PC-3 (cell line): ENCODE measurements around the gene PRICKLE2. TPM values are rescaled to one million over a fixed set of nuclear protein-coding genes. Genes with fewer than 3 reads are reported as not detected.

Experiments
- ATAC-seq: fragments of 200-7000 bp; cut with Tn5 transposase; 2 replicates; pipeline ENCODE4 v1.9.1; 2020; ENCODE audit warnings: mild to moderate bottlenecking, moderate library complexity
- BruUV-seq: library from RNA; stranded (reverse); fragments of 400-500 nt; replicated peaks from 2 replicates; lab custom pipeline; 2021; lab: Mats Ljungman, UMichigan
- CTCF ChIA-PET: fragments of 300-600 bp; sonication (Branson Sonifier 250); formaldehyde crosslinking; loops from one replicate; lab custom pipeline; 2022; ENCODE audit warnings: antibody characterized with exemption; lab: Charles Lee
- POLR2A ChIA-PET: fragments of 300-600 bp; sonication (Branson Sonifier 250); formaldehyde crosslinking; loops from one replicate; lab custom pipeline; 2022; ENCODE audit warnings: antibody characterized with exemption; ENCODE audit not compliant: unreplicated experiment; lab: Charles Lee
- DNase-seq: peaks from one replicate; pipeline ENCODE4 v3.0.0-alpha.2; 2015
- H2AFZ ChIP-seq: fragments of 300-600 bp; sonication (generic); 2 replicates; pipeline ENCODE4 v1.6.0; 2016; ENCODE audit warnings: antibody characterized with exemption, low read length
- H3F3A ChIP-seq: fragments of 300-600 bp; sonication (generic); one replicate; pipeline ENCODE4 v1.6.0; 2017; ENCODE audit warnings: antibody characterized with exemption, low read length, control low read depth, mild to moderate bottlenecking; ENCODE audit not compliant: unreplicated experiment
- H3K27ac ChIP-seq: fragments of 300-600 bp; sonication (generic); 2 replicates; pipeline ENCODE4 v1.5.1; 2016; ENCODE audit warnings: mild to moderate bottlenecking, low read length
- H3K27me3 ChIP-seq: fragments of 300-600 bp; sonication (generic); 2 replicates; pipeline ENCODE4 v1.6.1; 2016; ENCODE audit warnings: low read length, mixed read lengths
- H3K36me3 ChIP-seq: fragments of 300-600 bp; sonication (generic); 2 replicates; pipeline ENCODE4 v1.6.1; 2016; ENCODE audit warnings: low read depth, mixed run types, low read length, mixed read lengths
- H3K4me1 ChIP-seq: fragments of 300-600 bp; sonication (generic); 2 replicates; pipeline ENCODE4 v1.5.1; 2016; ENCODE audit warnings: low read length; ENCODE audit not compliant: insufficient read depth
- H3K4me2 ChIP-seq: fragments of 300-600 bp; sonication (generic); 2 replicates; pipeline ENCODE4 v1.6.0; 2016; ENCODE audit warnings: low read length
- H3K4me3 ChIP-seq: fragments of 300-600 bp; sonication (generic); 2 replicates; pipeline ENCODE4 v1.5.1; 2016; ENCODE audit warnings: mild to moderate bottlenecking, low read length, mixed read lengths
- H3K79me2 ChIP-seq: fragments of 300-600 bp; sonication (generic); 2 replicates; pipeline ENCODE4 v1.6.1; 2017; ENCODE audit warnings: low read length, mixed read lengths
- H3K9ac ChIP-seq: fragments of 300-600 bp; sonication (generic); 2 replicates; pipeline ENCODE4 v1.6.0; 2016; ENCODE audit warnings: mild to moderate bottlenecking, low read length
- H3K9me2 ChIP-seq: fragments of 300-600 bp; sonication (generic); replicated peaks from 2 replicates; pipeline ENCODE4 v1.6.1; 2016; ENCODE audit warnings: mixed run types, low read length, mixed read lengths
- H3K9me3 ChIP-seq: fragments of 300-600 bp; sonication (generic); 2 replicates; pipeline ENCODE4 v1.6.1; 2016; ENCODE audit warnings: low read length, mixed read lengths
- H4K20me1 ChIP-seq: fragments of 300-600 bp; sonication (generic); 2 replicates; pipeline ENCODE4 v1.6.1; 2016; ENCODE audit warnings: low read length, mixed read lengths
- EZH2 ChIP-seq: fragments of 300-600 bp; sonication (generic); IDR thresholded peaks from one replicate; pipeline ENCODE4 v1.6.1; 2017; ENCODE audit warnings: antibody characterized with exemption, mild to moderate bottlenecking, low read length; ENCODE audit not compliant: unreplicated experiment
- EZH2phosphoT487 ChIP-seq: fragments of 300-600 bp; sonication (generic); IDR thresholded peaks from 2 replicates; pipeline ENCODE4 v1.6.1; 2018; ENCODE audit warnings: mild to moderate bottlenecking, antibody characterized with exemption, low read length, borderline replicate concordance
- intact Hi-C: fragments of 100-400 bp; cut with micrococcal nuclease; formaldehyde crosslinking; loops from 2 replicates; pipeline ENCODE4 v1.9.0; 2023
- total RNA-seq: library from RNA; depleted of rRNA; stranded (reverse); fragments of >200 nt; gene quantifications from 2 replicates; pipeline ENCODE4 v1.2.3, GENCODE V29; 2014
- TF ChIP-seq, protein P1 (sequence below): fragments of 300-600 bp; sonication (generic); conservative IDR thresholded peaks from 2 replicates; pipeline ENCODE4 v1.5.1; 2017; ENCODE audit warnings: antibody characterized with exemption, low read depth, mild to moderate bottlenecking, low read length

Gene PRICKLE2
- total RNA-seq, 1 experiment from 2014 or later, result 1.8 TPM

DNA sequence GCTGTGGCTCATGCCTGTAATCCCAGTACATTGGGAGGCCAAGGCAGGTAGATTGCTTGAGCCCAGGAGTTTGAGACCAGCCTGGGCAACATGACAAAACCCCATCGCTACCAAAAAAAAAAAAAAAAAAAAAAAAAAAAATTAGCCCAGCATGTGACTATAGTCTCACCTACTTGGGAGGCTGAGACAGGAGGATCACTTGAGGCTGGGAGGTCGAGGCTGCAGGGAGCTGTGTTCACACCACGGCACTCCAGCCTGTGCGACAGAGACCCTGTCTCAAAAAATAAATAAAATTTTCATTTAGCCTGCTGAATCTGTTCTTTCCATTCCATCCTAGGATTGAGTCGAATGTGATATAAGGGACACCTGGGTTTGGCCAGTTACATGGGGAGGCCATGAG lies 14.6 kb upstream of the PRICKLE2 start:
- Histone ChIP-seq H3K4me1 (peaks cover 5% of the 10 kb centered on the region; the same call in 1 of the 2 replicates), H3K9ac (no peak overlapping the region), H3K9me2 (no peaks in the 10 kb centered on the region), H3K4me3 (no peak overlapping the region), H3K36me3 (no peaks in the 10 kb centered on the region), H3K27me3 (no peaks in the 10 kb centered on the region), H4K20me1 (no peaks in the 10 kb centered on the region), H3K27ac (no peak overlapping the region), H3K79me2 (no peaks in the 10 kb centered on the region), H2AFZ (no peak overlapping the region), H3K4me2 (no peak overlapping the region), H3F3A (no peaks in the 10 kb centered on the region), H3K9me3 (no peaks in the 10 kb centered on the region)
- no peak for TF ChIP-seq EZH2
- TF ChIP-seq EZH2phosphoT487, result no peak
- TF ChIP-seq, protein P1, sequence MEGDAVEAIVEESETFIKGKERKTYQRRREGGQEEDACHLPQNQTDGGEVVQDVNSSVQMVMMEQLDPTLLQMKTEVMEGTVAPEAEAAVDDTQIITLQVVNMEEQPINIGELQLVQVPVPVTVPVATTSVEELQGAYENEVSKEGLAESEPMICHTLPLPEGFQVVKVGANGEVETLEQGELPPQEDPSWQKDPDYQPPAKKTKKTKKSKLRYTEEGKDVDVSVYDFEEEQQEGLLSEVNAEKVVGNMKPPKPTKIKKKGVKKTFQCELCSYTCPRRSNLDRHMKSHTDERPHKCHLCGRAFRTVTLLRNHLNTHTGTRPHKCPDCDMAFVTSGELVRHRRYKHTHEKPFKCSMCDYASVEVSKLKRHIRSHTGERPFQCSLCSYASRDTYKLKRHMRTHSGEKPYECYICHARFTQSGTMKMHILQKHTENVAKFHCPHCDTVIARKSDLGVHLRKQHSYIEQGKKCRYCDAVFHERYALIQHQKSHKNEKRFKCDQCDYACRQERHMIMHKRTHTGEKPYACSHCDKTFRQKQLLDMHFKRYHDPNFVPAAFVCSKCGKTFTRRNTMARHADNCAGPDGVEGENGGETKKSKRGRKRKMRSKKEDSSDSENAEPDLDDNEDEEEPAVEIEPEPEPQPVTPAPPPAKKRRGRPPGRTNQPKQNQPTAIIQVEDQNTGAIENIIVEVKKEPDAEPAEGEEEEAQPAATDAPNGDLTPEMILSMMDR, result no peak
- BruUV-seq, result no TSS peak
- ATAC-seq (no peak), DNase-seq (no peak)
- intact Hi-C loops, result no loop called here
- ChIA-PET POLR2A (no interaction called here), CTCF (no interaction called here)

DNA sequence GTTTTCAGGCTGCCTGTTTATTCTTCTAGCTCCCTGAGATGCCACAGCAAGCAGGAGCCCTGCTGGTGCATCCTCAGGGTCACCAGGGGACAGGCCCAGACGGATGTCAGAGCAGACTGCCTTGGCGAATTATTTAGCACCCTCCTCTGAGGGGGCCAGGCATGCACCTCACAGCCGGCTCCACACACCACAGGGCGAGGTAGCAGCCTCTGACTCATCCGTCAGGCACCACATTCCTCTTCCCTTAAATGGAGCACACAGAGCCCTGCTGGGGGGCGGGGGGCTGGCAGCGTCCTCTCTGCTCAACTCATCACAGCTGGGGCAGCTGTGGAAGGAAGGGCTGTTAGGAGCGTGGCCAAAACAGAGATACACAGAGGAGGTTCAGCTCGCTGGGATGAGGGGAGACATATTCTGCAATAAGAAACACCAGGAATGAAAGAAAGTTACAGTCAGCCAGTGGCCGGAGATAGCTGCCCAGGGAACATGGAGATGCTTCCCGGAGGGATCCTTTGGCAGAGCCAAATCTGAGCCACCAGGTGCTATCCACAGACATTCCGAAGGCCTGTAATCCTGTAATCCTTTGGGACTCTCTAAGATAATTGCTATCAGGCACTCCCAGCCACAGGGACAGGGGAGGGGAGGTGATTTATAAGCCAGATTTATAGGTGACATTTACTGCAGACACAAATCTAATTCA lies 13.9 kb upstream of the PRICKLE2 start:
- Histone ChIP-seq H3K36me3 (no peaks in the 10 kb centered on the region), H3K9me3 (no peaks in the 10 kb centered on the region), H3K27ac (no peak overlapping the region), H3K4me3 (no peak overlapping the region), H3F3A (no peaks in the 10 kb centered on the region), H3K4me2 (peak overlapping the region; percentile 48), H3K9me2 (no peaks in the 10 kb centered on the region), H4K20me1 (no peaks in the 10 kb centered on the region), H2AFZ (0 out of 2 replicates have a peak overlapping the region, but pooled peaks have one; percentile 26), H3K4me1 (peaks cover 5% of the 10 kb centered on the region; the same call in 1 of the 2 replicates), H3K27me3 (no peaks in the 10 kb centered on the region), H3K9ac (no peak overlapping the region), H3K79me2 (no peaks in the 10 kb centered on the region)
- TF ChIP-seq EZH2 (no peak), EZH2phosphoT487 (no peak)
- TF ChIP-seq, protein P1, result no peak
- peak; percentile 99 for ATAC-seq
- intact Hi-C loops, result no loop called here
- CTCF ChIA-PET, result no interaction called here
- POLR2A ChIA-PET, result no interaction called here
- DNase-seq, result peak; percentile 45
- no TSS peak for BruUV-seq

DNA sequence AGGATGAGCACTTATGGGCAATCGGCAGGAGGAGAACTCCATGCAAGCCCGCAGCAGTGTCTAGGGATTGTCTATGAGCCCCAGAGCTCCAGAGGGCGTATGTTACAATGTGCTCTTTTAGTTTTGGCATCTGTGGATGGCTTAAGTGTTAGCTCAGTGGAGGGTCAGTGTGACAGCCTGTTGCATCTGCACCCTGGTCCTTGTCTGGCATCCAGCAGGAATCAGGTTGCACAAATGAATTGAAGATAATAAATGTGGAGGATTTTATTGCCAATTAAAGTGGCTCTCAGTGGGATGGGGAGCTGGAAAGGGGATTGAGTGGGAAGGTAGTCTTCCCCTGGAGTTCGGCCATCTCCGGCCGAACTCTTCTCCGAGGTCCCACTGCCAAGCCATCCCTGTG lies 11.8 kb upstream of the PRICKLE2 start:
- Histone ChIP-seq H3K9ac (no peak overlapping the region), H3F3A (no peaks in the 10 kb centered on the region), H3K9me2 (no peaks in the 10 kb centered on the region), H3K27me3 (no peaks in the 10 kb centered on the region), H3K9me3 (no peaks in the 10 kb centered on the region), H3K27ac (no peak overlapping the region), H3K79me2 (no peaks in the 10 kb centered on the region), H4K20me1 (no peaks in the 10 kb centered on the region), H3K36me3 (no peaks in the 10 kb centered on the region), H2AFZ (no peak overlapping the region), H3K4me3 (no peak overlapping the region), H3K4me1 (peaks cover 5% of the 10 kb centered on the region; the same call in 1 of the 2 replicates), H3K4me2 (no peak overlapping the region)
- ChIA-PET CTCF (no interaction called here), POLR2A (no interaction called here)
- BruUV-seq, result no TSS peak
- no peak for DNase-seq
- no peak for ATAC-seq
- no peak for TF ChIP-seq EZH2phosphoT487
- TF ChIP-seq, protein P1, result no peak
- intact Hi-C loops, result no loop called here
